ENCODE measurements around the gene SUFU.

SUFU gene

DNA sequence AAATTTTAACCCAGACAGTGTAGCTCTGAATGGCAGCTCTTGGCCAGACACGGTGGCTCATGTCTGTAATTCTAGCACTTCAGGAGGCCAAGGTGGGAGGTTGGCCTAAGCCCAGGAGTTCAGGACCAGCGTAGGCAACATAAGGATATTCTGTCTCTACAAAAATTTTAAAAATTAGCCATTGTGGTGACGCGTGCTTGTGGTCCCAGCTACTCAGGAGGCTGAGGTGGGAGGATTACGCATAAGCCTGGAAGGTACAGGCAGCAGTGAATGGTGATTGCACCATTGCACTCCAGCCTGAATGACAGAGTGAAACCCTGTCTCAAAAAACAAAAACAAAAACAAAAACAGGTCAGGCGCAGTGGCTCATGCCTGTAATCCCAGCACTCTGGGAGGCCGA, 50.0 kb downstream of the SUFU start:
- no peak for DNase-seq

DNA sequence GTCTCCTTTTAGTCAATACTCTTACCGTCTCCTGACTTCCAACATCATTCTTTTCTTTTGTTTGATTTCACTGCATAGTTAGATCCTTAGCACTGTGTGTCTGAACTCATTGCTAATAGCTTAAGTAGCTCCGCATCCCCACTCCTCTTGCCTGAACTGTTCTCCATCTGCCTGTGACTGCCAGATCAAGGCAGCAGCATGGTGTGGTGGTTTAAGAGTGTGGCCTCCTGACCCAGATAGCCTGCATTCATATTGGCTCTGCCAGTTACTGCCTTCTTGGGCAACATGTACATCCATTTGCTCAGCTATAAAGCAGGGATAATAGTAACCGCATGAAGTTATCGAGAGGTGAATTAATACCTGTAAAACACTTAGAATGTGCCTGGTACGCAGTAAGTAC, 50.8 kb downstream of the SUFU start:
- DNase-seq, result no peak

DNA sequence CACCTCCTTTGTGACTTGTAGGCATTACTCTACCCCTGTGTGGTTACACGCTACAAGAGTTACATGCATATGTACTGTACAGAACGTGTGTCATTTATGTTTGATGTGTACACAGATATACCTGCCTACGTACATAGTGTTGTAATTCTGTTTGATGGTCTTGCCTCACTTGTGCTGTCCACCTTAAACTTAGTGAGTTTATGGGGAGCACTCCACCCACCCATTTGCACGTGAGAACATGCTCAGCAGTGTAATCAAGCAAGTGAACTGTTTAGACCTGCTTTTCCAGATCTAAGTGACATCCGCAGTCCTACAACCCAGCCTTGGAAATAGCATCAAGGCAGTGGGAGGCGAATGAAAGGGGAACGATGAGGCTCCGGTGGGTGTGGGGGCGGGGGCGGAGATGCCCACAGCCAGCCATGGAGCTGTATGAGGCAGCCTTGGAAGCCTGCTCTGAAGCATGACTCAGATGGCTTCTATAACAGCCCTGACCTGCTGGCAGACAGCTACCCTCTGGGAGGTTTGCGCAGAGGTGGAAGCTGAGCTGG, 52.1 kb downstream of the SUFU start:
- no peak for DNase-seq

DNA sequence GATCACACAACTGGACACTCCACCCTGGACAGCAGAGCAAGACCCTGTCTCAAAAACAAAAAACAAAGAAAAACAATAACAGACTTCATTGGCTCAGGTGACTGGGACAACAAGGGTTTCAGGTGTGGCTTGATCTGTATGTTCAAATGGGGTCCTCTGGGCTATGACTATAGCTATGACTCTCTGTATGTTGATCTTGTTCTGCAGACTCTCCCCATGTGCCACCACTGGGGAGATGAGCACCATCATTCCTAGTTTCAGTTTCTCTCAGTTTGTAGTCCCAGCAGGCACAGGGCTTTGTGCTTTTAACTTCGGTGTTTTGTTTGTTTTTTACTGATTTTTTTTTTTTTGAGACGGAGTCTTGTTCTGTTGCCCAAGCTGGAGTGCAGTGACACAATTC, 53.8 kb downstream of the SUFU start:
- DNase-seq, result no peak

DNA sequence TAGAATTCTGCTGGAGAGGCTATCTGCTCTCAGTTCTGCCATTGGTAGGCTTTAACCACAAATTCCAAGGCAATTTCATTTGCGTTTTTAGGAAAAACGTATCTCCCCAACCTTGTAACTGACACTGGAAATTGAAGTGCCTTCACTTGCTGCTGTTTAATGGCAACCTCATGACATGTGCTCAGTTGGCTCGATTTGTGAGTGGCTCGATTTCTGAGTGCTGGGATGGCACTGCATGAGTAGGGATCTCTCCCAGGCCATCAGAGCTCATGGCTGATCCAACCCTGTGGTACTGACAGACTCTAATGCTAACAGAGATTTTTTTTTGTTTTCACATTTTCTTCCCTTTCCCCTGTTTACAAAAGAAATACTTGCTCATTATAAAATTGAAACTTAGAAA, 56.0 kb downstream of the SUFU start:
- DNase-seq, result no peak

DNA sequence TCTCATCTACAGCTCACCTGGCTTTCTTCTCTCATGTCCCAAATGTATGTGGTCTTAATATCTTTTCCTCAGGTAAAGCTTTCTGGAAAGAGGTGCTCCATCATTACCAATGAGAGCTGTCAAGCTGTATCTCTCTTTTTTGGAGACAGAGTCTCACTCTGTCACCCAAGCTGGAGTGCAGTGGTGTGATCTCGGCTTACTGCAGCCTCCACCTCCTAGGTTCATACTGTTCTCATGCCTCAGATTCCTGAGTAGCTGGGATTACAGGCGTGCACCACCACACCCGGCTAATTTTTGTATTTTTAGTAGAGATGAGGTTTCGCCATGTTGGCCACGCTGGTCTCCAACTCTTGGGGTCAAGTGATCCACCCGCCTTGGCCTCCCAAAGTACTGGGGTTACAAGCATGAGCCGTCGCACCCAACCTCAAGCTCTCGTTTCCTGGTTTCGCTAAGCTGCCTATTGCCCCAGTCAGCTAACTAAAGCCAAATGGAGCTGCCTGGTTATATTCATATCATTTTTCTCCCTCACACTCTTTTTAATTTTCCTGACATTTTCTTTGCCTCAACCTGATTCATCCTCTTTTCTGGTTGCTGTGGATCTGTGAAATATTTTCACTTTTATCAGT, 60.5 kb downstream of the SUFU start:
- DNase-seq, result no peak

DNA sequence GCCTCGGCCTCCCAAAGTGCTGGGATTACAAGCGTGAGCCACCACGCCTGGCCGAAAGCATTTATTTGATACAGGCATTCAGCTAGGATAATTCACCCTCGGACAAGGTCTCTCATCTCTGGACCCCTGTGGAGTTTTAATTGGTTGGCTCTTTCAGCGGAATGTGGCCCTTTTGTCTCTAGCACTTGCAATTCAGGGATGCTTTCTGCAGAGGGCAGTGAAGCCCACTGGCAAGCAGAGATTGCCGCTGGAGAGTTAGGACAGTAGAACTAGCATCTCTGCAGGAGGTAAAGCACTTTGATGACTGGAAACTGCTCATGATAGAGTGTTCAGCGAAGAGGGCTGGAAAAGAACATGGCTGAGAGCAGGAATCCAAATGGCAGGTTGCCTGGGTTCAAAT, 62.0 kb downstream of the SUFU start:
- no peak for DNase-seq

DNA sequence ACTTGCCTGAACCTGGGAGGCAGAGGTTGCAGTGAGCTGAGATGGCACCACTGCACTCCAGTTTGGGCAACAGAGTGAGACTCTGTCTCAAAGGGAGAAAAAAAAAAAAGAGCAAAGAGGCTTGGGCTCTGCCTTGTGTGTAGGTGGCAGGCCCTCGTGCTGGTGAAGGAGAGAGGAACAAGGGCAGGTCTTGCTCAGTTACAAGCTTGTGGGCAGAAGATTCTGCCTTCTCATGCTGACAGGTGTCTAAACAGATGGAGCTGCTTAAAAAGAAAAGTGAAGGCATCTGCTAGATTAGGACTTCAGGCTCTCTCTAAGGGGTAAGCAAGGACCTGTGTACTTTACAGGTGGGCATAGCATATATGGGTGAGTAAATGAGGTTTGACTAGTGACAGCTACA, 75.0 kb downstream of the SUFU start:
- DNase-seq, result no peak

DNA sequence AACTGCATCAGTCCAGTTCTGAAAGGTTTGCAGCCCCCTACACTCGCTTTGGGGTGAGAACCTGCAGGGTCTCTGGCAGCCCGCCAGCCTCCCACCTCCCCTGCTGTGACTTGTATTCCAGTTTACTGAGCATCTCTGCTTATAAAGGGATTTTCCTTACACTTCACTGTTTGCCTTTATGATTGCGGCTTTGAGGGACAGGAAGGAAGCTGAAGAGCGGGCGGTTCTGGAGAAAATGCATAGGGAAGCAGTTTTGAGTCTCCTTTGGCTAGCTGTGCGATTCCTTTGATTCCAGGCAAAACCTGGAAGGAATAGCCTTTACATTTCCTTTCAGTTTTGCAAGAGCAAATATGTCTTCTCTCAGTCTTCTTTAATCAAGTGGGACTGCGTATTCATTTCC, 75.6 kb downstream of the SUFU start:
- no peak for DNase-seq

DNA sequence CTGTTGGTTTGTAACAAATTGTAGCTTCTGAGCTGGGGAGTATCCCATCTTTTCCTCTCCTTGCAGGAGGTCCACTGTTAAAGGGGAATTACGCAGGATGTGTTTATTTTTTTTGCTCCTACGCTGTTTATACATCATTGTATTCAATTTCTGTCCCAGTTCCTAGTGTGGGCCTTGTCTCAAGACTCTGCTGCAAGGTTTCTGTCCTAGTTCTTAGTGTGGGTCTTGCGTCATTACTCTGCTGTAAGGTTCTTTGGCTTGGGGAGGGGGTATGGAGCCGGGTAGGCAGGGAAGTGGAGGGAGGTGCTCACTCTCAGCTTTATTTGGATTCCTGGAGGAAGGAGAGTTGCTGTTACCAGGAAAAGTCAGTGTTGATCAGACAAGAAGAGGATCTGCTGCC, 76.5 kb downstream of the SUFU start:
- no peak for DNase-seq

DNA sequence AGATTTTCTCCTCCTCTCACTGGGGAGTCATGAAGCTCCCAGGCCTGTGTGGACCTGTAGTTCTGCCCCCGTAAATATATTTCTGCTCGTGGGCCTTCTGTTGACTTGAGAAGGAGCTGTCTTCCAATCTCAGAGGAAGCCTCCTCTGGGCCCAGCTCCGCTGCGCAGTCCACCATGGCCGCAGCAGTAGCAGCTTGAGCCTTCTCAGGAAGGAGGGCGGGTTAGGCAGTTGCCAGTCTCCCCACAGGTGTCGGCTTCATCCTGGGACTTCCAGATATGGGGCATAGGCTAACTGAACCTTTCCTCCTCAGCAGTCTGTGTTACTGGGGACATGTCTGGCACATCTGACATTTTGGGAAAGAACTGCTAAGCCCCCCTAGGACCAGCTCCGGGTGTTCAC, 77.6 kb downstream of the SUFU start:
- DNase-seq, result no peak

DNA sequence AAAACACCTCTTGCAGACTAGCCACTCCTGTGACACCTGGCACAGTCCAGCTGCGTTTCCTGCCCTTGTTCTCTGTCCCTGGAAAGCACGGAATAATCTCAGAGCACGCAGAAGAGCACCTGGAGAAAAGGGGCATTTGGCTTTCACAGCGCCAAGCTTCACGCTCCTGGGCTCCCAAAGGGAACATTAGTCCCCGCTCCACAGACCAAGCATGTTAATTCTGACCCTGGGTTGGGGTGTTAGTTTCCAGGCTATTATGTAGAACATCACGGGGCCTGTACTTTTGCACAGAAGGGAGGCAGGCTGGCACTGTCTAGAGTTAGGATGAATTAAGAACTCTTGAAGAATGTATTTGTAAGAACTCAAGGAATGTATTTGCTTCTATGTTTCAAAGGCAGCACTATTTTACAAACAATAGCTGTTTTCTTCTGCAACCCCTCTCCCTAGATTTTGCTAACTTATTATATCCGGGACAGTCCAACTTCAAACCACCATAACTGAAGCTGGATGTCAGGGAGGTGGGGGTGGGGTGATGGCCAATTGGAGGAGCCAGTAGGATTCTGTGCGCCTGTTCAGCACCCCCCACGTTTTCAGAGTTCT, 78.3 kb downstream of the SUFU start:
- DNase-seq, result no peak

DNA sequence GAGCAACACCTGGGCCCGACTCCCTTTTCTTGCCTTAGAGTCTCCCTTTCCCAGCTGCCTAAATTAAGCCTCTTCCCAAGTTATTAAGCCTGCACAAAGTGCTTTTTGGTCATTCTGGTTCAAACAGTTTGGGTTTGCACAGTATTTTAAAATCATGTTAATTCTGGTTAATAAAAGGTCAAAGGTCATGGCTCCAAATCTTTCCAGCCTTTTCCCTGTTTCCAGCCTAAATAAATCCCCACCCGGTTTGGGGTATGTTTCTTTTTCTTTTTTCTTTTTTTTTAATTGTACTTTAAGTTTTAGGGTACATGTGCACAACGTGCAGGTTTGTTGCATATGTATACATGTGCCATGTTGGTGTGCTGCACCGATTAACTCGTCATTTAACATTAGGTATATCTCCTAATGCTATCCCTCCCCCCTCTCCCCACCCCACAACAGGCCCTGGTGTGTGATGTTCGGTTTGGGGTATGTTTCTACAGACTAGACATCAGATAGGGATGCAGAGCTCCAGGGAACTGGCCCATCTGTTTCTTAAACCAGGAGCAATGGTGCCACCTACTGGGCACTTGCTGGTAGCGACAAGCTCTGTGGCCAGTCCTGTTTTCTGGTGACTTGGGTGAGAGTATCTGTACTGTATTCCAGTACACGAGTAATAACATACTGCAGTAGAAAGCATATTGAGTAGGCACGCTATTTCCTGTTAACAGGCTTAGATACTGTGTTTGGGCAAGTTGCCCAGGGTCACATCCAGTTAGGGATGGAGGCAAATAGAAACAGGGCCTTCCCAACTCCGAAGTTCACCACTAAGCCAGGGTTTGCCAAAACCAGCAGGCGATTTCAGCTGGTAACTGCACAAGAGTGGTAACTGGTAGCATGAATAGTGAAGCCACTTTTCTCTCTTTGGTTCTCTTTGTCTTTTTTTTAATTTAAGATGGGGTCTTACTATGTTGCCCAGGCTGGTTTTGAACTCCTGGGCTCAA, 80.0 kb downstream of the SUFU start:
- peak; percentile 91 for DNase-seq

DNA sequence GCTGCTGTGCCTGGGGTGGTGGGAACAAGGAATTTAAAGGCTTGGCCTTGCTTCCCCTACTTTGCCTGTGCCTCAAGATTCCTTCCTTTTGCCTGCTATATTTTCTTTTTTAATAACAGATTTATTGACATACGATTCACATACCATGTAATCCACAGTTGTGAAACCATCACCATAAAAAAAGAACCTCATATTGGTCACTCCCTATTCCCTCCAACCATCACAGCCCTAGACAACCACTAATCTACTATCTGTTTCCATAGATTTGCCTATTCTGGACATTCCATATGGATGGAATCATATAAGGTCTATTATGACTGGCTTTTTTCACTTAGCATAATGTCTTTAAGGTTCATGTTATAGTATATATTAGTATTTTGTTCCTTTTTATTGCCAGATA, 81.3 kb downstream of the SUFU start:
- DNase-seq, result no peak

DNA sequence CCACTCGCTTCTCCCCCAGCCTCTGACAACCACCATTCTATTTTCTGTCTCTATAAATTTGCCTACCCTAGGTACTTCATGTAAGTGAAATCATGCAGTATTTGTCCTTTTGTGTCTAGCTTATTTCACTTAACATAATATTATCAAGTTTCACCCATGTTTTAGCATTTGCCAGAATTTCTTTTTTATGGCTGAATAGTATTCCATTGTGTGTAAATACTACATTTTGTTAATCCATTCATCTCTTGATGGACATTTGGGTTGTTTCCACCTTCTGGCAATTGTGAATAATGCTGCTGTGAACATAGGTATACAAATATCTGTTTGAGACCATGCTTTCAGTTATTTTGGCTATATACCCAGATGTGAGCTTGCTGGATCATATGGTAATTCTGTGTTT, 83.1 kb downstream of the SUFU start:
- no peak for DNase-seq

DNA sequence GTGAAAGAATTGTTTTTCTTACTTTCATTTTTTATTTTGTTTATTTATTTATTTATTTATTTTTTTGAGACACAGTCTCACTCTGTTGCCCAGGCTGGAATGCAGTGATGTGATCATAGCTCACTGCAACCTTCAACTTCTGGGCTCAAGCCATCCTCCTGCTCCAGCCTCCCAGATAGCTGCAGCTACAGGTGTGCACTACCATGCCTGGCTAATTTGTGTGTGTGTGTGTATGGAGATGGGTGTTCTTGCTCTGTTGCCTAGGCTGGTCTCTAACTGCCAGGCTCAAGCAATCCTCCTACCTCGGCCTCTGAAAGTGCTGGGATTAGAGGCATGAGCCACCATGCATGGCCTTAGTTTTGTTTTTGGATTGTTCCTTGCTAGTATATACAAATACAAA, 85.1 kb downstream of the SUFU start:
- DNase-seq, result no peak

DNA sequence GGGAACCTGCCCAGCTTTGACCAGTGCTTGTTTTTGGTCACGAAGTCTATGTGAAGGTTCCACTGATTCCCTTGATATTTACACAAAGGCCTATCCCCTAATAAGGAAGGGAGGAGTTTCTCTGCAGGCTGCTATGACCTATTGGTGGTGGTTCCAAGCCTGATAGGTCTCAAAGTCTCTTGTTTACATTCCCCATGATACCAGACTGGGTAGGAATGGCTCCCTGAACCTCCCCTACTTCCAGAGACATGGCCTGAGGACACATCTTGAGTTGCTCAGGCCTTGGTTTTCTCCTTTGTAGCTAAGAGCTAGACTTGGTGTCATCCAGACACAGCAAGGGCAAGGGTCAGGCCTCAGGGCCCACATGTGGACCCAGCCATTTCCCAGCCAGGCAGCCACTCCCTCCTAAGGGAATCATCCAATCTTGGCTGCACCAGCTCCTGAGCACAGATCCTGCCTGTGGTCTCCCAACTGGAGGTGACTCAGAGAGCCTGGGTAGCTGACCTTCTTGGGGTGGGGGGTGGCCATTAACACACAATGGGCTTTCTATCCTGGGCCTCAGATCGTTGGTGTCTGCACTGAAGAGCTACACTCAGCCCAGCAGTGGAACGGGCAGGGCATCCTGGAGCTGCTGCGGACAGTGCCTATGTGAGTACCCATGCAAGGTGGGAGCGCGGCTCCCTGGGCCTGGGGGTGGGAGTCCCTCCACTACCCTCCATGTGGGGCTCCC, 89.5 kb downstream of the SUFU start:
- no peak for DNase-seq

DNA sequence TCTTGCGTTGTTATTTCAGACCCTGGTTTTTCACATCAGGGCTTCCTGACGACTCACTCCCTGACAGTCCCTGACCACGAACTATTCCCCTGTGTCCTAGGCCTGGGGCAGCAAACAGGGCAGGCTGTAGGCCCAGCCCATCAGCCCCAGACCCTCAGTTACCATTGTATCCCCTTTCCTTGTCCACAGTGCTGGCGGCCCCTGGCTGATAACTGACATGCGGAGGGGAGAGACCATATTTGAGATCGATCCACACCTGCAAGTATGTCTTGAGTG, 90.0 kb downstream of the SUFU start:
- DNase-seq, result no peak

DNA sequence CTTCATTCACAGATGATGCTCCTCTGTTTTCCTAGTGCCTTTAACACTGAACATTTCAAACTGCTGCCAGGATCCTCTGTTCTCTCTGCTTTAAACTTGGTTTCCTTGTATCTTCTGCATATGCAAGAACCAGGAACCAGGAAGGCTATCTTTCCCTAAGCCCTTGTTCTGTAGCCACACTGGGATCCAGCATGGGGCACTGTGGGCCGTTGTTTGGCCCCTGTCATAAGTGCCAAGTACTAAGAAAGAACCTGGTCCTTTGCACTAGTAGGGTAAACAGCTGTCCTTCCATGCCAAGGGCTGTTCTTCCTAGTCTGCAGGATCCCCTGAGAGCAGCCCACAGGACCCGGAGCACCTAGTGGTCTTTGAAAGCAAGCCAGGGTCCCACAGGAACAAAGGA, 91.5 kb downstream of the SUFU start:
- peak; percentile 56 for DNase-seq

DNA sequence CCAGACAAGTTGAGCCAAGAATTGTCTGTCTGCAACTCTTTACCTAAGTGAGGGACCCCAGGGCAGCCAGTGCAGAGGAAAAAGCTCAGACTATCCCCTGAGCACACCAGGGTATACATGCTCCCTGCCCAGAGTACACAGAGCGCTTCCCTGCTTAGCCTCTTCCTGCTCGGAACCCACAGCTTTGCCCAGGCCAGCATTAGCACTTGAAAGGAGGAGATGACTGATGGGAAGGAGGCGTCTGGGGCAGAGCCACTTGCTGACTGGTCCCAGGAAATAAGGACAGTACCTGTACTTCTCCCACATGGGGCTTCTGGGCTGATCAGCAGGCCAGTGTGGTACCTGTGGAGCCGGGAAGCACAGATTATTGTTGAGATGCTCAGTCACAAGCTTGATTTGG, 92.1 kb downstream of the SUFU start:
- DNase-seq, result no peak

DNA sequence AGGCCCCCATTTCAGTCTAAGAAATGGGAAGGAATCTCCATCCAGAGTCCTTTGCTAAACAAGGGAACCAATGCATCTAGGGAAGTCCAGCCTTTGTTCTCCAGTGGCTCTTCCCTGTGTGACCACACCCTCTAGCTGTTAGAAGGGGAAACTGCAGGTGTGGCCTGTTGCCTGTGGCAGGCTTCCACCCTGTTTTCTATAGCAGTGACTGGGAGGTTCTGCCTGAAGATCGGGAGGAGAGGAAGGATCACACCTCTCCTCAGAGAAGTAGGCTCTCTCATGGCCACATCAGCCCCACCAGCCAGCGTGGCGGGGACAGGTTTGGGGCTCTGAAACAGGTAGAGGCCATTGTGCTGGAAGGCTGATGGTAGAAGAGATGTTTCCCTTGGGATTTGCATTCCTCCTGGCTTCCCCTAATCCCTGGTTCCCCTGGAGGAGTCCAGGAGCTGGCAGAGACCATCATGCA, 92.8 kb downstream of the SUFU start:
- peak; percentile 40 for DNase-seq

DNA sequence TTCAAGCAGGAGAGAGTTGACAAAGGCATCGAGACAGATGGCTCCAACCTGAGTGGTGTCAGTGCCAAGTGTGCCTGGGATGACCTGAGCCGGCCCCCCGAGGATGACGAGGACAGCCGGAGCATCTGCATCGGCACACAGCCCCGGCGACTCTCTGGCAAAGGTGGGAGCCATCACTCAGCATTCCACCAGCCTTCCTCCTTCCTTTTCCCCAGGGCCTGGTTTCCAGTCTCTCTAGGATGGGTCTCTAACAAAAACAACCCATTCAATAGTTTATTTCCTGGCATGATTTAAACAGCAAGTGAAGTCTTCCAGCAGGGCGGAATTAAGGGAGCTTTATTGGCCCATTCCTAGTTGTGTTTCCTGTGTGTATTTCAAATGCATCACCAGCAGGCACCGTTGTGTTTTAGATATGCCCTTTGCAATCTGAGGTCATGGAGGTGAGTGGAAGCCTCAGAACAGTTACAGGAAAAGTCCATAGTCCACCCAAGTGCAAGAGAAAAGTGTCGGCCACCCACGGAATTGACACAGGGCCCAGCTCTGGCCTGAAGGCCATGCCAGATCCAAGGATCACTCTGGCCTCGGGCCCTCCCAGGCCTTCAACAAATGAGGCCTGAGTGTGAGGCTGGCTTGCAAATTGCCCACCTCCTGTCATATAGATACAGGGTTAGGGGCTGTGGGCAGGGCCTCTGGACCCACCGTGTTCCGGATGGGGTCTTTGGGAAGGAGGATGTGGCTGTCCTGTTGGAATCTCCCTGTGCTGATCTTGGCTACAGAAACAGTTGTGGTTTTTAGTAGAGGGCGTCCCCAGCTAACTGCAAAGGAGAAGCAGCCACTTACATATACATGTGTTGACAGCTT, 93.6 kb downstream of the SUFU start:
- DNase-seq, result no peak

Data from midbrain (tissue), 1 donor.